ENCODE results near the gene NCOA5.

Gene NCOA5

GRCh38 chr20:46085179-46085851, 4.4 kb downstream of the NCOA5 start:
- H3K9me3 ChIP-seq (ENCODE audit: control insufficient read depth, insufficient read depth, low read depth, low read length), result no peaks in the 10 kb centered on the region
- H3K27ac ChIP-seq (ENCODE audit: extremely low read depth, low read depth, low read length), result no peak overlapping the region
- POLR2A ChIA-PET, result no interaction called here
- H3K4me1 ChIP-seq (ENCODE audit: control insufficient read depth, insufficient read depth, low read length), result peaks cover 30% of the 10 kb centered on the region
- no peak overlapping the region for H3K4me3 ChIP-seq (ENCODE audit: low read depth, low read length)
- CTCF ChIA-PET, result interaction anchor here (0.6 to 2.5 kb wide), 8 partner anchors 9 to 346 kb away, joined by 3 to 18 read pairs (median 4); no protein-coding TSS in a partner anchor
- H3K36me3 ChIP-seq (ENCODE audit: control insufficient read depth in 2 of 2, insufficient read depth in 1 of 2, low read length in 2 of 2), result no peaks in the 10 kb centered on the region
- no peak for TF ChIP-seq ZNF112 (tag by site-specific recombination; IDR thresholded peaks at IDR 0.05)
- TF ChIP-seq ZNF366 (tag by site-specific recombination; conservative IDR thresholded peaks at IDR 0.05), result peak; percentile 98
- no peak for TF ChIP-seq ZNF596 (tag by site-specific recombination; IDR thresholded peaks at IDR 0.05)
- no peak for TF ChIP-seq ZNF660 (tag by site-specific recombination; IDR thresholded peaks at IDR 0.05)
- peak; percentile 86; the same call in 1 of the 2 replicates for TF ChIP-seq ZNF2 (tag by site-specific recombination; IDR thresholded peaks at IDR 0.05)
- TF ChIP-seq ZNF670 (tag by site-specific recombination; IDR thresholded peaks at IDR 0.05; ENCODE audit: low read depth), result no peak
- TF ChIP-seq ZNF426 (tag by site-specific recombination; IDR thresholded peaks at IDR 0.05), result no peak
- TF ChIP-seq ZNF501 (tag by site-specific recombination; IDR thresholded peaks at IDR 0.05), result 0 out of 2 replicates have a peak, but pooled peaks have one; percentile 55
- no peak; the same call in 1 of the 2 replicates for TF ChIP-seq ZNF10 (tag by site-specific recombination; IDR thresholded peaks at IDR 0.05)
- no peak for TF ChIP-seq ZBTB11 (tag by site-specific recombination; conservative IDR thresholded peaks at IDR 0.05; ENCODE audit: low read depth)
- peak; percentile 86; the same call in 1 of the 2 replicates for TF ChIP-seq ZNF561 (tag by site-specific recombination; IDR thresholded peaks at IDR 0.05; ENCODE audit: borderline replicate concordance)
- TF ChIP-seq ZNF214 (tag by site-specific recombination; IDR thresholded peaks at IDR 0.05; ENCODE audit: borderline replicate concordance), result no peak
- no peak for TF ChIP-seq ZNF140 (tag by site-specific recombination; IDR thresholded peaks at IDR 0.05)
- no peak for TF ChIP-seq ZNF221 (tag by site-specific recombination; IDR thresholded peaks at IDR 0.05; ENCODE audit: borderline replicate concordance)
- TF ChIP-seq ZNF747 (tag by site-specific recombination; IDR thresholded peaks at IDR 0.05), result no peak
- TF ChIP-seq ZNF624 (tag by site-specific recombination; IDR thresholded peaks at IDR 0.05), result no peak
- peak; percentile 58; the same call in 1 of the 2 replicates for TF ChIP-seq ZBTB44 (tag by site-specific recombination; IDR thresholded peaks at IDR 0.05)
- no peak for TF ChIP-seq ZNF223 (tag by site-specific recombination; IDR thresholded peaks at IDR 0.05)
- TF ChIP-seq ZNF23 (tag by site-specific recombination; IDR thresholded peaks at IDR 0.05; ENCODE audit: borderline replicate concordance), result no peak
- TF ChIP-seq HOXD13 (CRISPR knock-in tag; IDR thresholded peaks at IDR 0.05; ENCODE audit: borderline replicate concordance), result no peak
- peak; percentile 79 for TF ChIP-seq ZNF391 (tag by site-specific recombination; IDR thresholded peaks at IDR 0.05; ENCODE audit: borderline replicate concordance, low read depth)
- no peak for TF ChIP-seq ZNF175 (tag by site-specific recombination; IDR thresholded peaks at IDR 0.05)
- TF ChIP-seq ZNF529 (tag by site-specific recombination; IDR thresholded peaks at IDR 0.05; ENCODE audit: insufficient replicate concordance), result no peak
- no peak for TF ChIP-seq TCF7L2 (IDR thresholded peaks at IDR 0.05; ENCODE audit: borderline replicate concordance, low read depth, low read length)
- TF ChIP-seq OSR2 (tag by site-specific recombination; IDR thresholded peaks at IDR 0.05), result peak; percentile 96
- TF ChIP-seq YY2 (tag by site-specific recombination; IDR thresholded peaks at IDR 0.05), result peak; percentile 72
- TF ChIP-seq ZNF354C (tag by site-specific recombination; IDR thresholded peaks at IDR 0.05; ENCODE audit: borderline replicate concordance, low read depth), result no peak
- TF ChIP-seq KLF7 (tag by site-specific recombination; IDR thresholded peaks at IDR 0.05; ENCODE audit: borderline replicate concordance), result peak; percentile 63; the same call in 1 of the 2 replicates
- TF ChIP-seq KLF8 (tag by site-specific recombination; IDR thresholded peaks at IDR 0.05), result peak; percentile 97
- TF ChIP-seq WT1 (tag by site-specific recombination; IDR thresholded peaks at IDR 0.05), result peak; percentile 99
- TF ChIP-seq ZNF776 (tag by site-specific recombination; IDR thresholded peaks at IDR 0.05; ENCODE audit: borderline replicate concordance), result no peak
- TF ChIP-seq TRIM28 (IDR thresholded peaks at IDR 0.05; ENCODE audit: borderline replicate concordance, low read length), result peak; percentile 75; the same call in 1 of the 2 replicates

Measured in HEK293 (cell line).